IPS-18c (cell line): ENCODE results near the gene B3GALT5.
"Not testable (repeated sequence)": the region's sequence is repeated elsewhere in the genome, so short reads cannot be mapped to it uniquely, and the experiment has no call there.

ENCODE experiments used
- H3K4me3 ChIP-seq: 2 replicates; pipeline ENCODE4 v1.7.0; 2013; ENCODE audit warnings: low read depth, mild to moderate bottlenecking, low read length, moderate library complexity; ENCODE audit not compliant: insufficient read depth
- H3K9me3 ChIP-seq: one replicate; pipeline ENCODE4 v1.6.1; 2013; ENCODE audit warnings: mild to moderate bottlenecking, low read length, moderate library complexity; ENCODE audit not compliant: control insufficient read depth, insufficient read depth

Gene B3GALT5

GRCh38 chr21:39612233-39613040 lies at the start of gene B3GALT5:
Gene B3GALT5, plus strand, starts transcription at chr21:39612940. Its CDS starts 47,620 bp downstream, at chr21:39660560.
- peak within 1 kb of the TSS; percentile 78 for H3K4me3 ChIP-seq
- no peaks in the 10 kb centered on the region for H3K9me3 ChIP-seq

- no peak overlapping the region for H3K4me3 ChIP-seq
- peaks cover 3% of the 10 kb centered on the region for H3K9me3 ChIP-seq
These were observed 48.5 kb upstream of the B3GALT5 start for GRCh38 chr21:39564200-39564599.

GRCh38 chr21:39567180-39567972 lies 45.4 kb upstream of the B3GALT5 start:
- Histone ChIP-seq H3K4me3 (no peak overlapping the region), H3K9me3 (peaks cover 3% of the 10 kb centered on the region)

- no peak overlapping the region for H3K4me3 ChIP-seq
- H3K9me3 ChIP-seq = peaks cover 3% of the 10 kb centered on the region
These were observed 44.4 kb upstream of the B3GALT5 start for GRCh38 chr21:39568361-39568760.

GRCh38 chr21:39575775-39576174 lies 37.0 kb upstream of the B3GALT5 start:
- Histone ChIP-seq H3K4me3 (no peak overlapping the region), H3K9me3 (no peaks in the 10 kb centered on the region)

- Histone ChIP-seq H3K4me3 (no peak overlapping the region), H3K9me3 (no peaks in the 10 kb centered on the region)
These were observed 36.1 kb upstream of the B3GALT5 start for GRCh38 chr21:39576518-39577128.

- no peaks in the 10 kb centered on the region for H3K9me3 ChIP-seq
- no peak overlapping the region for H3K4me3 ChIP-seq
These were observed 32.9 kb upstream of the B3GALT5 start for GRCh38 chr21:39579734-39580332.

- Histone ChIP-seq H3K9me3 (no peaks in the 10 kb centered on the region), H3K4me3 (no peak overlapping the region)
These were observed 32.0 kb upstream of the B3GALT5 start for GRCh38 chr21:39580744-39581143.

- no peaks in the 10 kb centered on the region for H3K9me3 ChIP-seq
- H3K4me3 ChIP-seq = no peak overlapping the region
These were observed 31.3 kb upstream of the B3GALT5 start for GRCh38 chr21:39581414-39581813.

- Histone ChIP-seq H3K9me3 (no peaks in the 10 kb centered on the region), H3K4me3 (no peak overlapping the region)
These were observed 30.0 kb upstream of the B3GALT5 start for GRCh38 chr21:39582749-39583148.

- H3K9me3 ChIP-seq, H3K4me3 ChIP-seq: not testable (repeated sequence)
These were observed 29.2 kb upstream of the B3GALT5 start for GRCh38 chr21:39583586-39583985.

GRCh38 chr21:39587376-39587775 lies 25.4 kb upstream of the B3GALT5 start:
- Histone ChIP-seq H3K9me3 (no peaks in the 10 kb centered on the region), H3K4me3 (no peak overlapping the region)

GRCh38 chr21:39588884-39589283 lies 23.9 kb upstream of the B3GALT5 start:
- no peak overlapping the region for H3K4me3 ChIP-seq
- H3K9me3 ChIP-seq = no peaks in the 10 kb centered on the region

- H3K4me3 ChIP-seq = no peak overlapping the region
- H3K9me3 ChIP-seq = peaks cover 3% of the 10 kb centered on the region
These were observed 19.2 kb upstream of the B3GALT5 start for GRCh38 chr21:39593522-39593921.

- Histone ChIP-seq H3K4me3 (no peak overlapping the region), H3K9me3 (peaks cover 3% of the 10 kb centered on the region)
These were observed 17.3 kb upstream of the B3GALT5 start for GRCh38 chr21:39595465-39595864.

GRCh38 chr21:39597595-39597994 lies 15.1 kb upstream of the B3GALT5 start:
- Histone ChIP-seq H3K9me3 (peaks cover 3% of the 10 kb centered on the region), H3K4me3 (no peak overlapping the region)

GRCh38 chr21:39599191-39599970 lies 13.4 kb upstream of the B3GALT5 start:
- H3K4me3 ChIP-seq = no peak overlapping the region
- H3K9me3 ChIP-seq = peaks cover 3% of the 10 kb centered on the region
